ENCODE measurements around the gene POLR3G.

DNA sequence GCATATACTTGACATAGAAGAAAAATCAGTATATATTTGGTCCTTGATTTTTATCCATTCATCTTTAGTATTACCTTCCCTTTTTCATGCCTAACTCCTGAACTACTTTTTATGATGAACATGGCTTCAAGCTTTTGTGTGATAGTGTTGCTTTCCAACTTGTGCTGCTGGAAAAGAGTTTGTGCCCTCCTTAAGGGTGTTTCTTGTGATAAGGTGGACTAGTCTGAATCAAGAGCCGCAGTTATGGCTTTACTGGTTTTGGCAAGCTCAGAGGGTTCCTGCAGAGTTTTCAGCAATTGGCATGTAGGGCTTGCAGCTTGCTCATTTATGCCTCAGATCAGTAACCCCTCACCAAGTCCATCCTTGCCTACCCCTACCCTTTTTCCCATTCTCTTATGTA, 20.5 kb downstream of the POLR3G start:
- TF ChIP-seq POLR2A (IDR thresholded peaks at IDR 0.05; ENCODE audit: low read depth, low read length) (no peak), TAF1 (IDR thresholded peaks at IDR 0.05; ENCODE audit: low read depth, low read length) (no peak)

Data from GM12891 (cell line).